Measurements from ENCODE around the gene MAP2K5.

GRCh38 chr15:67506775-67507747, 35.4 kb upstream of the MAP2K5 start:
- TF ChIP-seq CTCF (IDR thresholded peaks at IDR 0.05; ENCODE audit: insufficient read depth, low read depth, low read length), result no peak
- TF ChIP-seq EZH2 (IDR thresholded peaks at IDR 0.05; ENCODE audit: insufficient read depth, low read length), result no peak

Measured in astrocyte (in vitro differentiated cells and primary cell).